Upper lobe of left lung (tissue), 4 donors: Measurements from ENCODE around the gene UBE4B.

Experiments
- CTCF ChIP-seq, 6 experiments: fragments of 450-650 bp in 4 of 6; fragments of 200-600 bp in 2 of 6; sonication (generic) in 2 of 6; IDR thresholded peaks; one replicate each; pipeline ENCODE4 v1.5.1; 2016 to 2019; ENCODE audit warnings: antibody characterized with exemption in 6 of 6
- POLR2A ChIP-seq, 4 donors: fragments of 450-650 bp; IDR thresholded peaks; one replicate each; pipeline ENCODE4 v1.5.1; 2016 to 2017; ENCODE audit warnings: antibody characterized with exemption in 4 of 4, mild to moderate bottlenecking in 2 of 4
- POLR2AphosphoS5 ChIP-seq, 2 donors: sonication (generic); formaldehyde crosslinking; IDR thresholded peaks; one replicate each; pipeline ENCODE4 v1.5.1; 2017; ENCODE audit warnings: antibody characterized with exemption in 2 of 2

GRCh38 chr1:9985001-9985400 lies 47.8 kb upstream of the UBE4B start:
- TF ChIP-seq CTCF (IDR thresholded peaks at IDR 0.05) (no peak), POLR2A (IDR thresholded peaks at IDR 0.05) (no peak), POLR2AphosphoS5 (IDR thresholded peaks at IDR 0.05) (no peak)
